Left lung (tissue), 10 donors: ENCODE results near the gene SLC24A4. TPM values are rescaled to one million over a fixed set of nuclear protein-coding genes. Genes with fewer than 3 reads are reported as not detected.

Experiments used
- ATAC-seq: fragments of 200-7000 bp; cut with Tn5 transposase; one replicate; pipeline ENCODE4 v1.9.1; 2020; ENCODE audit warnings: moderate library complexity
- DNase-seq, 4 donors: peaks; one replicate each; pipeline ENCODE4 v3.0.0-alpha.2; 2013 to 2020
- H3K27ac ChIP-seq, 2 donors: fragments of 200-600 bp; sonication (generic) in 1 of 2; one replicate each; pipeline versions ENCODE4 v1.5.0 to v1.8.0; 2020 to 2021
- H3K27me3 ChIP-seq, 2 donors: fragments of 200-600 bp; sonication (generic) in 1 of 2; one replicate each; pipeline versions ENCODE4 v1.5.0 to v1.8.0; 2020 to 2021
- H3K36me3 ChIP-seq, 2 donors: fragments of 200-600 bp; sonication (generic) in 1 of 2; one replicate each; pipeline versions ENCODE4 v1.5.0 to v1.8.0; 2020 to 2021
- H3K4me1 ChIP-seq, 2 donors: fragments of 200-600 bp; one replicate each; pipeline ENCODE4 v1.8.0; 2021
- H3K4me3 ChIP-seq, 2 donors: fragments of 200-600 bp; sonication (generic) in 1 of 2; one replicate each; pipeline versions ENCODE4 v1.5.0 to v1.8.0; 2020 to 2021; ENCODE audit warnings: mild to moderate bottlenecking in 1 of 2
- H3K9me3 ChIP-seq, 2 donors: fragments of 200-600 bp; sonication (generic) in 1 of 2; one replicate each; pipeline versions ENCODE4 v1.5.0 to v1.8.0; 2020 to 2021
- CTCF ChIP-seq, 2 donors: fragments of 200-600 bp; sonication (generic) in 1 of 2; IDR thresholded peaks; one replicate each; pipeline versions ENCODE4 v1.5.0 to v1.8.0; 2021; ENCODE audit warnings: antibody characterized with exemption in 2 of 2
- intact Hi-C, 2 donors: fragments of 100-400 bp; cut with DNase I; formaldehyde crosslinking; loops; one replicate each; pipeline versions ENCODE4 v1.11.2 to v1.14.2; 2022
- polyA plus RNA-seq, 6 donors: library from polyadenylated mRNA; unstranded; fragments of 120-200 nt; gene quantifications; one replicate each; pipeline ENCODE4 v1.2.1, GENCODE V29; 2013; ENCODE audit not compliant: insufficient read length in 6 of 6
- total RNA-seq, 2 donors: library from RNA; stranded (reverse); fragmentation: NEBNext Ultra II Directional; extraction: Animal tissue kit (Norgen Biotek cat#: 25700); gene quantifications; one replicate each; pipeline ENCODE4 v1.2.1, GENCODE V29; 2021
- donor health status: DM: no; HTN: yes; CAD: no.
- donor health status: DM: no; HTN: no; CAD: no.

Gene SLC24A4
- total and polyA plus RNA-seq, 8 donors: 0.25 to 2.0 (median 0.47) TPM

GRCh38 chr14:92441751-92442504 lies 119.0 kb downstream of the SLC24A4 start:
- intact Hi-C loops: no loop called here
- Histone ChIP-seq H3K9me3 (no peaks in the 10 kb centered on the region), H3K36me3 (no peaks in the 10 kb centered on the region), H3K27me3 (no peaks in the 10 kb centered on the region), H3K4me1 (peaks cover 0 to 12% of the 10 kb centered on the region in 2 donors), H3K27ac (no peak overlapping the region), H3K4me3 (no peak overlapping the region)
- no peak for DNase-seq
- TF ChIP-seq CTCF (IDR thresholded peaks at IDR 0.05): no peak
- ATAC-seq: no peak

- no peak for ATAC-seq
- DNase-seq: peak in 1 of 4 donors; percentile 55
- H3K4me1 ChIP-seq: peaks cover 0 to 12% of the 10 kb centered on the region in 2 donors
- H3K27ac ChIP-seq: no peak overlapping the region
- no peak for TF ChIP-seq CTCF (IDR thresholded peaks at IDR 0.05)
- no peaks in the 10 kb centered on the region for H3K9me3 ChIP-seq
- H3K4me3 ChIP-seq: no peak overlapping the region
- no peaks in the 10 kb centered on the region for H3K36me3 ChIP-seq
- no peaks in the 10 kb centered on the region for H3K27me3 ChIP-seq
- intact Hi-C loops: no loop called here
Measured at GRCh38 chr14:92443167-92443566, 120.2 kb downstream of the SLC24A4 start.

- no peaks in the 10 kb centered on the region for H3K36me3 ChIP-seq
- ATAC-seq (no peak), DNase-seq (no peak)
- no peak for TF ChIP-seq CTCF (IDR thresholded peaks at IDR 0.05)
- no peaks in the 10 kb centered on the region for H3K9me3 ChIP-seq
- intact Hi-C loops: no loop called here
- H3K27me3 ChIP-seq: no peaks in the 10 kb centered on the region
- H3K4me1 ChIP-seq: peaks cover 0 to 12% of the 10 kb centered on the region in 2 donors
- H3K27ac ChIP-seq: no peak overlapping the region
- no peak overlapping the region for H3K4me3 ChIP-seq
Measured at GRCh38 chr14:92443741-92444140, 120.8 kb downstream of the SLC24A4 start.

- Histone ChIP-seq H3K27ac (no peak overlapping the region), H3K4me3 (no peak overlapping the region), H3K27me3 (no peaks in the 10 kb centered on the region), H3K9me3 (no peaks in the 10 kb centered on the region), H3K36me3 (no peaks in the 10 kb centered on the region), H3K4me1 (peaks cover 0 to 16% of the 10 kb centered on the region in 2 donors)
- intact Hi-C loops: no loop called here
- no peak for ATAC-seq
- no peak for TF ChIP-seq CTCF (IDR thresholded peaks at IDR 0.05)
- no peak for DNase-seq
Measured at GRCh38 chr14:92446771-92447170, 123.8 kb downstream of the SLC24A4 start.

GRCh38 chr14:92447416-92448197 lies 124.6 kb downstream of the SLC24A4 start:
- Histone ChIP-seq H3K4me1 (peaks cover 0 to 16% of the 10 kb centered on the region in 2 donors), H3K27ac (no peak overlapping the region), H3K9me3 (no peaks in the 10 kb centered on the region), H3K27me3 (no peaks in the 10 kb centered on the region), H3K36me3 (no peaks in the 10 kb centered on the region), H3K4me3 (no peak overlapping the region)
- intact Hi-C loops: no loop called here
- DNase-seq (no peak), ATAC-seq (no peak)
- no peak for TF ChIP-seq CTCF (IDR thresholded peaks at IDR 0.05)
